22Rv1 (cell line): ENCODE measurements around the gene IFT52.

ENCODE experiments used
- H3K27ac ChIP-seq: fragments of 450-650 bp; 2 replicates; pipeline ENCODE4 v1.5.1; 2017
- ZFX ChIP-seq: fragments of 450-650 bp; IDR thresholded peaks from 2 replicates; pipeline ENCODE4 v1.6.1; 2017; ENCODE audit warnings: antibody characterized with exemption, borderline replicate concordance
- TF ChIP-seq, protein P1 (sequence below): fragments of 450-650 bp; IDR thresholded peaks from 2 replicates; pipeline ENCODE4 v1.5.1; 2017; ENCODE audit warnings: mild to moderate bottlenecking

Gene IFT52

DNA sequence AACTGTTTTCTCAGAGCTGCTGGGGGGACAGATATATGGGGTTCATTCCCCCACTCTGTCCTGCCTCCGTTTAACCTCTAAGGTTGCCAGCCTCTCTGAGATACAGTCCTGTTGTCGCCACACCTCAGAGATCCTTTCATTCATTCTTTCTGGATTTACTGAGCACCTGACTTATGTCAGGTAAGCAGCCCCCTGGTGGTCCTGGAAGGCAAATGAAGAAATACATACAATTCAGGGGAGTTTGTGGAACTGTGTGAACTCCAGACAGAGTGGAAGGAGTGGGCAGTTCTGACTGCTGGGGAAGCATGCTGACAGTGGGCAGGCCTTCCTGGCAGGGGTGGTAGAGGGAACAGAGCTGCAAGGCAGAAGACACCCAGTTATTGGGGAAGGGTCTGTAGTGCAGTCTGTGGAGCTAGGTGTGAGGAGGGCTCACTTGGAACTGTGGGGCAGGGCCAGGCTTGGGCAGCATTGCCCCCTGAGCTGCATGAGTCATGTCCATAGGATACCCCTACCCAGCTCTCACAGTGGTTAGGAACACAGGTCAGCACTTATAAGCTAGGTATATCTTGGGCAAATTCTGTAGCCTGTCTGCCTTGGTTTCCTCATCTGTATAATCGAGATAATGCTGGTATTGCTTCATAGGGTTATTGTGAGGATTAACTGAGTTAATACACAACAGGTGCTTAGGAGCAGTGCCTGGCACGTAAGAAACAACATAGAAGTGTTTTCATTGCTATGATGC, 44.7 kb upstream of the IFT52 start:
- no peak overlapping the region for H3K27ac ChIP-seq
- TF ChIP-seq ZFX, result no peak
- TF ChIP-seq, protein P1, sequence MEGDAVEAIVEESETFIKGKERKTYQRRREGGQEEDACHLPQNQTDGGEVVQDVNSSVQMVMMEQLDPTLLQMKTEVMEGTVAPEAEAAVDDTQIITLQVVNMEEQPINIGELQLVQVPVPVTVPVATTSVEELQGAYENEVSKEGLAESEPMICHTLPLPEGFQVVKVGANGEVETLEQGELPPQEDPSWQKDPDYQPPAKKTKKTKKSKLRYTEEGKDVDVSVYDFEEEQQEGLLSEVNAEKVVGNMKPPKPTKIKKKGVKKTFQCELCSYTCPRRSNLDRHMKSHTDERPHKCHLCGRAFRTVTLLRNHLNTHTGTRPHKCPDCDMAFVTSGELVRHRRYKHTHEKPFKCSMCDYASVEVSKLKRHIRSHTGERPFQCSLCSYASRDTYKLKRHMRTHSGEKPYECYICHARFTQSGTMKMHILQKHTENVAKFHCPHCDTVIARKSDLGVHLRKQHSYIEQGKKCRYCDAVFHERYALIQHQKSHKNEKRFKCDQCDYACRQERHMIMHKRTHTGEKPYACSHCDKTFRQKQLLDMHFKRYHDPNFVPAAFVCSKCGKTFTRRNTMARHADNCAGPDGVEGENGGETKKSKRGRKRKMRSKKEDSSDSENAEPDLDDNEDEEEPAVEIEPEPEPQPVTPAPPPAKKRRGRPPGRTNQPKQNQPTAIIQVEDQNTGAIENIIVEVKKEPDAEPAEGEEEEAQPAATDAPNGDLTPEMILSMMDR, result no peak

DNA sequence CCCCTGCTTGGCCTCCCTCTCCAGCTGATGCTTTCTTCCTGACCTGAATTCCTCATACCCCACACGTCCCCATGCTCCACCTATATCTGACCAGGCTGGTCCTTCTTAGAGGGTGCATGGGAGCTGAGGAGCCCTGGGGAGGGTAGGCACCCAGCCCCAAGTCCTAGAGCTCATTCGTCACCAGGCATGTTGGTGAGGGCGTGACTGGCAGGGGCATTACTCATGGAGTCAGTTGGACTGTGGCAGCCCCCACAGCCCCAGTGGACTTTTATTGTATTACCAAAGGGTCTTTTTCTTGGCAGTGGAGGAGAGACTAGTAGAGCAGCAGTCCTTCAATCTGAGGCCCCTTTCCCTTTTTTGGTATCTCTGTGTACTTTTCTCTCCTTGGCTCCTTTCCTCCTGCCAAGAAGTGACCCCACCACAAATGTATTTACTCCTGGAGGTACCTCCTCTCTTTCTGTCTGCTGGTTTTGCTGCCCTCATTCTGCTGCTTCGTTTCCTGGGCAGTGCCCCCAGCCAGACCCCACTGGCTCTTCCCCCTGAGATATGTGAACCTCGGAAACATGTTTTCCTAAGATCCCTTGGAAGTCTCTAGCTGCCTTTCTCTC, 42.4 kb upstream of the IFT52 start:
- no peak for TF ChIP-seq ZFX
- TF ChIP-seq, protein P1, result no peak
- no peak overlapping the region for H3K27ac ChIP-seq

DNA sequence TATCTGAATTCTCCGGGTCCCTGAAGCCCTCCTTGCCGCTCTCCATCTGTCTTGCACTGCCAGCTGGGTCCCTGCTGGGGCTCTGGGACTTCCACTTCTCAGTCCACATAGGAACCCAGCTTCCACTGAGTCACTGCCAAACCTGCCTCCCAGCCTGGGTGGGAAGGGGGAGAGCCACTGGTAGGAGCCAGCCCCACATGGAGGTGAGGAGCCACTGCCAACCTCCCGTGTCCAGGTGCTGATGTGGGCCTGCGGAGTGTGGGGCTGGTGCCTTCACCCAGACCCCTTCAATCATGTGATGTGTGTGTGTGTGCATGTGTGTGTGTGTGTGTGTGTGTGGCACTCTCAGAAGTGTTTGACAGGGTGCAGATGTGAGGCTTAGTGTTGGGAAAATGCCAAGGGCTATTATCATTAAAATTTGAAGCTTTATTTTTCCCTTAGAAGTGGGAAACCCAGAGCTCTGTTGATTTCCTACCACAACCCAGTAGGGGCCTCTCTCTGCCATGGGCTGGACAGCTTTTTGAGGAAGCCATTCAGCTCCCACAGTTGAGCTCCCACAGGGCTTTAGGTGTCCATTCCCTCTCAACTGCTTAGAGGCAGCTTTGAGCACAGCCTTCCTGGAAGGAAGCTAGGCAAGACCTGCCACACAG, 41.2 kb upstream of the IFT52 start:
- no peak for TF ChIP-seq ZFX
- TF ChIP-seq, protein P1, result no peak
- H3K27ac ChIP-seq, result no peak overlapping the region

DNA sequence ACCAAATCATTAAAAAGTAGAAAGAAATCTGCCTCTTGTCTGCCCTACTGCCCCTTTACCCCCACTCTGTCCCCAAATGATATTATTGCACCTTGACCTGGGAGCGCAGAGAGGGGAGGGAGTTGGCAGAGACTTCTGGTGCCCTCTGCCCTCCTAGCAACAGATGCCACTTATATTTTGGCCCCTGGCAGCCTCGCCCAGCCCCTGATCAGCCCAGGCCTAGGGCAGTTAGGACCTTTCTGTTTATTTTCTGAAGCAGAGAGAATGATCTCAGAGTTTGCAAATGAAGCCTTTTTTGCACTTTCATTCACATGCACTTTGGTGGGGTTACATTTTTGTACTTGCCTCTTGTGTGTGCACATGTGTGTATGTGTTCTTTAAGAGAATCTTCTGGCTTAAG, 40.3 kb upstream of the IFT52 start:
- no peak for TF ChIP-seq ZFX
- TF ChIP-seq, protein P1, result no peak
- H3K27ac ChIP-seq, result no peak overlapping the region

DNA sequence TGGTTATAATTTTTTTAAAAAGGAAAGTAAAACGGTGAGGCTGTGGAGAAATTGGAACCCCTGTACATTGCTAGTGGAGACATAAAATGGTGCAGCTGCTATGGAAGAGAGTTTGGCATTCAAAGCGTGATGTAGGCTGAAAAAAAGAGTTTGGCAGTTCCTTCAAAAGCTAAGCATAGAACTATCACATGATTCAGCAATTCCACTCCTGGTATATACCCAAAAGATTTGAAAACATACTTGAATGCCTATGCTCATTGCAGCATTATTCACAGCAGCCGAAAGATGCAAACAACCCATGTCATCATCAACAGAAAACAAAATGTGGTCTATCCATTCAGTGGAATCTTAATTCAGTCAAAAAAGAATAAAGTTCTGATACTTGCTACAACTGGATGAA, 36.4 kb upstream of the IFT52 start:
- H3K27ac ChIP-seq, result no peak overlapping the region
- TF ChIP-seq, protein P1, result no peak
- no peak for TF ChIP-seq ZFX

DNA sequence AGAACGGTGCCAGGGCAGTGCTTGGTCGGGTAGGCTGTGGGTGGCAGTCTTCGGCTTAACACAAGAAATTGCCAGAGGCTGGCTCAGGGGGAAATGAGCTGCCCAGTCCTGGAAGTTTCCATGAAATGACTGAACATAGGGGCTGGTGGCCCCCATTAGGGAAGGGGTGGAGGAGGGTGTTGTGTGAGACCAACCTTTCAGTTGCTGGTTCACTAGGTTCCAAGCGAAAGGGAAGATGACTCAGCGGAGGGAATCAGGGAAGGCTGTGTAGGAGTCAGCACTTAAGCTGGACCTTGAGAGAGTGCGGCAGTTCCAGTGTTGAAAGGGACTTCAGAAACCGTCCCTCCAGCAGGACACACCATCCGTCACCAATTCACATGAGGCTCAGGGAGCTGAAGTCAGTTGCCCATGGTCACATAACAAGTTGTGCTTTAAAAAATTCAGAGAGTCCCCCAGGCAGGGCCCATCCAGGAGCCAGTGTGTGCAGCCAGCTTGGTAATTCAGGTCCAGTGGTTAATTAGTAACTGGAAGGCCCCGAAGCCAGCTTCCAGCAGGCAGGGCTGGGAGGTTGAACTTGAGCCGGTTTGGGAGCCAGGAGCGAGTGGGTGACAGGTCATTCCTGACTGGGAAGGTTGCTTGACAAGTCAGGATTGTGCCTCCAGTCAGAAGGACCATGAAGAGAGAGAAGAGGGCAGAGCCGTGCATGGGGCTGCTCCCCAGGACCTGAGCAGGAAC, 32.2 kb upstream of the IFT52 start, which contains the start of gene SGK2:
SGK2 (plus strand) TSS at position 616 of the 735 bp plus-strand sequence. CDS start 7,469 bp downstream, outside the sequence.
- peak within 1 kb of the TSS; percentile 97 for H3K27ac ChIP-seq
- TF ChIP-seq ZFX, result no peak
- TF ChIP-seq, protein P1, result 0 out of 2 replicates have a peak, but pooled peaks have one; percentile 1
